GM08714 (cell line): ENCODE measurements around the gene C10orf71.

Experiments
- H3K4me3 ChIP-seq: fragments of 200-500 bp; sonication (Bioruptor generic); 2 replicates; pipeline ENCODE4 v1.5.1; 2014; ENCODE audit warnings: mild to moderate bottlenecking, low read length, inconsistent platforms
- ZNF274 ChIP-seq: IDR thresholded peaks from 2 replicates; pipeline ENCODE4 v1.6.1; 2012; ENCODE audit warnings: mild to moderate bottlenecking, low read depth, low read length

The C10orf71 gene

DNA sequence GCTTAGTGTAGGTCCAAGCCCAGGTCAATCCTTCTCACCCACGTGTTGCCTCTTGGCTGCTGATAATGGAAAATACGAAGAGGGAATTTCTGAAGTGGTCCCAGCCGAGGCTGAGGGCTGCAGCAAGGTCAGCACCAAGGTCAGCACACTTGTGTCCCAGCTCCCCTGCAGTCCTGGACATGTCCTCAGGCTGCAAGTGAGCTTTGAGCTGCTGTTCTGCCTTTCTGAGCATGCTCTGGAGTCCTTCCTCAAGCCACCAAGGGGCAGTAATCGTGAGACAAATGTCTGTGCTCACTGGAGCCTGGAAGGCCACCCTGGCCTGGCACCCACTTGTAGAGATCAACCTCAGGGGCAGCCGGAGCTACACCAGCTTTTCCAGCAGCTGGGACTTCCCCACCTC, 68.6 kb downstream of the C10orf71 start:
- H3K4me3 ChIP-seq, result no peak overlapping the region
- TF ChIP-seq ZNF274, result no peak

GRCh38 chr10:49368256-49368655, 69.3 kb downstream of the C10orf71 start:
- TF ChIP-seq ZNF274, result no peak

DNA sequence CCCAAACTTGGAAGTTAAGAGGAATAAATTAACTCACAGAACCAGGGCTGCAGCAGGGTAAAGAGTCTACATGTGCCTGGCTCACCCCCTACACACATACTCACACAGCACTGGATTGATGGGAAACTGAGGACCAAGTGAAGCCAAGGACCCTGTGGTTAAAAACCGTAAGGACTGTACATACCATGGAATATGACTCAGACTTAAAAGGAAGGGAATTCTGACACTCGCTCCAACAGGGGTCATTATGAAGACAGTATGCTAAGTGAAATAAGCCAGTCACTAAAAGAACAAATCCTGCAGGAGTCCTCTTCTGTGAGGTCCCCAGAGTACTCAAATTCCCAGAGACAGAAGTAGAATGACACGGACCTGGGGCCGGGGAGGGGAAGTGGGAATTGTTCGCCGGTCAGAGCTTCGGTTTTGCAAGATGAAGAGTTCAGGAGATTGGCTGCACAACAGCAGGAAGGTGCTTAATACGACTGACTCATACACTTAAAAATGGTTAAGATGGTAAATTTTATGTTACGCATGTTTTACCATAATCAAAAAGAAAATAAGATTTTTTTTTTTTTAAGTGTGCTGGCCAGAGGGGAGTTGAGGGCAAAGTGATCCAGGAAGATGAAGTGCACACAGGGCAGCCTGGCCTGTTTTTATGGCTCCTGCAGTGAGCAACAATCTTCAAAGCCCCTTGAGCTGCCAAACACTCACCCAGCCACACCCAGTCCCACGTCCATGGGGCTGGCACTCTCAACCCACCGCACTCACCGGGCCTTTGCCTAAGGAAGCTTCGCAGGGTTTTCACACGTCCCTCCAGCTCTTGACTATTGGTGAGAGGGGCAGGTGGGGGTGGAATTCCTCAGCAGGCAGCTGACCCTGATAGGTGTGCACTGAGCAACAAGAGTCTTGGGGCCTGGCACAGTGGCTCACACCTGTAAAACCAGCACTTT, 70.5 kb downstream of the C10orf71 start:
- no peak overlapping the region for H3K4me3 ChIP-seq
- TF ChIP-seq ZNF274, result no peak

More at GRCh38 chr10:49368256-49368655, 69.3 kb downstream of the C10orf71 start:
- no peak overlapping the region for H3K4me3 ChIP-seq

DNA sequence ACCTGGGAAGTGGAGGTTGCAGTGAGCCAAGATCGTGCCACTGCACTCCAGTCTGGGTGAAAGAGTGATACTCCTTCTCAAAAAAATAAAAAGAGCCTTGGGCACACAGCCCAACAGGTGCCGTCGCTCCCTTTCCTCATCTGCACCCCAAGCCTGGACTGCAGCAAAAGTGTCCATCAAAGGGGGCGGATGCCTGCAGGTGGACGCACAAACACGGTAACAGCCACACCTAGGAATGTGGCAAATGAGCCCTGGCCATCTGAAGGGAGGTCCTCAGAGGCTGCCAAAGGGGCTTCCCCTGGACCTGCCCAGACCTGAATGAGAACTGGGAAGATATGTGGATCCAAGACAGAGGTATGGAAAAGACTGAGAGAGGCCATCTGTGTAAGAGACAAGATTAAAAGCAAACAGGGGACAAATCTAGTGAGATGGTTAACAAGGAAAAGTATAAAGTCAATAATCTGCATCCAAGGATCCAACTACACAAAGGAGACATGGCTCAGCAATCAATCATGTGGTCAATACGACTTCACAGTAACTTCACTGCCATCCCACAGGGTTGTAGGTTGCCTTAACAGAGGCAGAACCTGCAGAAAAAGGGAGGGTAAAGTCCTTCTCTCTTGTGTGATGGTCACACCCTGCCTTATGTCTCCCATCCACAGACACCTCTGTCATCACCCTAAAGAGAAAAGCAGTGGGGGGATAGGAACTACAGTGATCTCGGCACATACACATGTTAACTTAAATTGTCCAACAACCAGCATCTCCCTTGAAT, 71.5 kb downstream of the C10orf71 start:
- H3K4me3 ChIP-seq, result no peak overlapping the region
- TF ChIP-seq ZNF274, result no peak

- no peak for TF ChIP-seq ZNF274
- H3K4me3 ChIP-seq, result no peak overlapping the region
Observed at GRCh38 chr10:49371967-49372366, 73.0 kb downstream of the C10orf71 start.

GRCh38 chr10:49373361-49373760, 74.4 kb downstream of the C10orf71 start:
- no peak overlapping the region for H3K4me3 ChIP-seq
- TF ChIP-seq ZNF274, result no peak

GRCh38 chr10:49374740-49375139, 75.8 kb downstream of the C10orf71 start:
- no peak for TF ChIP-seq ZNF274
- no peak overlapping the region for H3K4me3 ChIP-seq

DNA sequence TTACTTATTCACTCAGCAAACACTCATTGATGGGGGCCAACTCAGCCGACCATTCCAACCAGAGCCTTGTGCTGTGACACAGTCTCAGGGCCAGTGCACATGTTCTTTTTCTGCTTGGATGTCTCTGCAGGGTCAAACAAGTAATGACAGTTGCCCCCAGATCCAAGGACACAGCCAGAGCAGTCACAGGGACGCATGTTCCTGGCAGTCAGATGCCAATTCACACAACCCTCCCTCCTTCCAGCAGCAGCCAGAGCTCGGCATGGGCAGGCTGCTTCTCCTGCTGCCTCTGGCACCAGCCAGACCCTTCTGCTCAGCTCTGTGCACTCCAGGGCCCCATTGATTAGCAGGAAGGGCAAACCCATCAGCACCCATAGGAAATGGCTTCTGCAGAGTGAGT, 76.6 kb downstream of the C10orf71 start:
- TF ChIP-seq ZNF274, result no peak

More for the DNA sequence above, 76.6 kb downstream of the C10orf71 start:
- no peak overlapping the region for H3K4me3 ChIP-seq
